GM23248 (cell line): ENCODE measurements around the gene GOLT1B. TPM values are rescaled to one million over a fixed set of nuclear protein-coding genes. Genes with fewer than 3 reads are reported as not detected.

ENCODE experiments used
- DNase-seq: peaks from one replicate; pipeline ENCODE4 v3.0.0-alpha.2; 2015
- H2AFZ ChIP-seq: fragments of 200-600 bp; sonication (generic); 2 replicates; pipeline ENCODE4 v1.6.1; 2016; ENCODE audit warnings: antibody characterized with exemption
- H3F3A ChIP-seq: fragments of 200-600 bp; sonication (generic); 2 replicates; pipeline ENCODE4 v1.6.1; 2016; ENCODE audit warnings: mild to moderate bottlenecking, antibody characterized with exemption, mixed run types; ENCODE audit not compliant: insufficient read depth
- H3K27ac ChIP-seq: fragments of 200-600 bp; sonication (generic); 2 replicates; pipeline ENCODE4 v1.5.1; 2016; ENCODE audit warnings: mild to moderate bottlenecking
- H3K27me3 ChIP-seq: fragments of 200-600 bp; sonication (generic); replicated peaks from 2 replicates; pipeline ENCODE4 v1.6.1; 2016; ENCODE audit warnings: mild to moderate bottlenecking; ENCODE audit not compliant: insufficient read depth
- H3K36me3 ChIP-seq: fragments of 200-600 bp; sonication (generic); 2 replicates; pipeline ENCODE4 v1.6.1; 2016; ENCODE audit warnings: low read depth, mild to moderate bottlenecking
- H3K4me1 ChIP-seq: fragments of 200-600 bp; sonication (generic); 2 replicates; pipeline ENCODE4 v1.6.1; 2016; ENCODE audit warnings: mild to moderate bottlenecking; ENCODE audit not compliant: insufficient read depth
- H3K4me2 ChIP-seq: fragments of 200-600 bp; sonication (generic); one replicate; pipeline ENCODE4 v1.6.1; 2016; ENCODE audit warnings: mild to moderate bottlenecking; ENCODE audit not compliant: unreplicated experiment
- H3K4me3 ChIP-seq: fragments of 200-600 bp; sonication (generic); 2 replicates; pipeline ENCODE4 v1.5.1; 2016; ENCODE audit warnings: mild to moderate bottlenecking
- H3K79me2 ChIP-seq: fragments of 200-600 bp; sonication (generic); 2 replicates; pipeline ENCODE4 v1.6.1; 2016; ENCODE audit warnings: mild to moderate bottlenecking; ENCODE audit not compliant: insufficient read depth
- H3K9ac ChIP-seq: fragments of 200-600 bp; sonication (generic); 2 replicates; pipeline ENCODE4 v1.6.1; 2016; ENCODE audit warnings: mild to moderate bottlenecking
- H3K9me2 ChIP-seq: fragments of 200-600 bp; sonication (generic); 2 replicates; pipeline ENCODE4 v1.6.1; 2016; ENCODE audit warnings: mixed run types, mild to moderate bottlenecking, moderate library complexity; ENCODE audit not compliant: insufficient read depth
- H3K9me3 ChIP-seq: fragments of 200-600 bp; sonication (generic); one replicate; pipeline ENCODE4 v1.6.1; 2017; ENCODE audit warnings: low read depth
- H4K20me1 ChIP-seq: fragments of 200-600 bp; sonication (generic); 2 replicates; pipeline ENCODE4 v1.6.0; 2016; ENCODE audit not compliant: insufficient read depth
- EZH2 ChIP-seq: fragments of 200-600 bp; sonication (generic); IDR thresholded peaks from 2 replicates; pipeline ENCODE4 v1.6.1; 2018; ENCODE audit warnings: antibody characterized with exemption, mild to moderate bottlenecking; ENCODE audit not compliant: insufficient read depth, poor library complexity, severe bottlenecking
- EZH2phosphoT487 ChIP-seq: fragments of 200-600 bp; sonication (generic); IDR thresholded peaks from 2 replicates; pipeline ENCODE4 v1.6.1; 2018; ENCODE audit warnings: antibody characterized with exemption, moderate library complexity, mild to moderate bottlenecking, low read depth; ENCODE audit not compliant: insufficient read depth
- WGBS, 2 experiments: methylation state at CpG; one replicate each; pipeline ENCODE4 v1.1.6; 2015 to 2017; ENCODE audit warnings: low lambda C conversion rate in 2 of 2, low coverage in 1 of 2; ENCODE audit errors: missing lambda C conversion rate in 2 of 2; 5-methylcytosine and 5-hydroxymethylcytosine counted together
- in situ Hi-C: fragments of 300-500 bp; cut with MboI; formaldehyde crosslinking; loops from 2 replicates; pipeline ENCODE4 v1.15.0; 2020
- polyA plus RNA-seq: library from polyadenylated mRNA; unstranded; fragments of >200 nt; fragmentation: Nextera tagmentation; extraction: Ambion mirVana; gene quantifications from 2 replicates; pipeline ENCODE4 v1.2.1, GENCODE V29; 2016
- total RNA-seq: library from RNA; depleted of rRNA; stranded (reverse); fragments of >200 nt; shearing (Covaris generic); gene quantifications from 2 replicates; pipeline ENCODE4 v1.2.3, GENCODE V29; 2014

The GOLT1B gene
- total and polyA plus RNA-seq, 2 experiments from 2014 or later: 73.0 to 105 TPM

GRCh38 chr12:21542403-21542802, 40.8 kb downstream of the GOLT1B start:
- no peak for DNase-seq
- no peak overlapping the region for H3K27ac ChIP-seq
- no peak overlapping the region for H3K4me3 ChIP-seq
- no peaks in the 10 kb centered on the region for H3K4me1 ChIP-seq
- no peaks in the 10 kb centered on the region for H3K9me2 ChIP-seq
- in situ Hi-C loops: no loop called here
- H3K9me3 ChIP-seq: no peaks in the 10 kb centered on the region
- H3K9ac ChIP-seq: no peak overlapping the region
- H2AFZ ChIP-seq: no peak overlapping the region
- no peaks in the 10 kb centered on the region for H3K27me3 ChIP-seq
- H3K4me2 ChIP-seq: no peak overlapping the region
- no peaks in the 10 kb centered on the region for H3F3A ChIP-seq
- no peak for TF ChIP-seq EZH2phosphoT487
- TF ChIP-seq EZH2: no peak
- no peaks in the 10 kb centered on the region for H3K79me2 ChIP-seq
- no peaks in the 10 kb centered on the region for H3K36me3 ChIP-seq
- 54 to 57% methylated on average over 5 of the region's 5 CpGs for WGBS, 2 experiments
- H4K20me1 ChIP-seq: no peaks in the 10 kb centered on the region

- Histone ChIP-seq H3K36me3 (no peaks in the 10 kb centered on the region), H3K4me2 (no peak overlapping the region), H3K4me3 (no peak overlapping the region), H3K27me3 (no peaks in the 10 kb centered on the region), H3K9me2 (no peaks in the 10 kb centered on the region), H3K27ac (no peak overlapping the region), H3K4me1 (no peaks in the 10 kb centered on the region), H3K79me2 (no peaks in the 10 kb centered on the region), H4K20me1 (no peaks in the 10 kb centered on the region), H2AFZ (no peak overlapping the region), H3K9ac (no peak overlapping the region), H3F3A (no peaks in the 10 kb centered on the region), H3K9me3 (no peaks in the 10 kb centered on the region)
- TF ChIP-seq EZH2phosphoT487: no peak
- TF ChIP-seq EZH2: no peak
- no peak for DNase-seq
- in situ Hi-C loops: no loop called here
Measured at GRCh38 chr12:21543151-21543550, 41.6 kb downstream of the GOLT1B start.

- Histone ChIP-seq H3K4me3 (no peak overlapping the region), H3K9ac (no peak overlapping the region), H3K27ac (no peak overlapping the region), H3K4me2 (no peak overlapping the region), H3K4me1 (no peaks in the 10 kb centered on the region), H3K79me2 (no peaks in the 10 kb centered on the region), H3F3A (no peaks in the 10 kb centered on the region), H3K27me3 (no peaks in the 10 kb centered on the region), H3K9me2 (no peaks in the 10 kb centered on the region), H3K36me3 (no peaks in the 10 kb centered on the region), H4K20me1 (no peaks in the 10 kb centered on the region), H3K9me3 (no peaks in the 10 kb centered on the region), H2AFZ (no peak overlapping the region)
- in situ Hi-C loops: no loop called here
- WGBS, 2 experiments: 76 to 81% methylated on average over 2 of the region's 2 CpGs
- no peak for TF ChIP-seq EZH2
- TF ChIP-seq EZH2phosphoT487: no peak
- DNase-seq: no peak
Measured at GRCh38 chr12:21545557-21545956, 44.0 kb downstream of the GOLT1B start.

- WGBS, 2 experiments: 0% methylated on average over 1 of the region's 1 CpG
- H3K9me3 ChIP-seq: no peaks in the 10 kb centered on the region
- H3K79me2 ChIP-seq: no peaks in the 10 kb centered on the region
- no peaks in the 10 kb centered on the region for H3K36me3 ChIP-seq
- no peak overlapping the region for H3K4me3 ChIP-seq
- H3K9me2 ChIP-seq: no peaks in the 10 kb centered on the region
- DNase-seq: no peak
- H2AFZ ChIP-seq: no peak overlapping the region
- no peak overlapping the region for H3K27ac ChIP-seq
- no peaks in the 10 kb centered on the region for H3F3A ChIP-seq
- TF ChIP-seq EZH2phosphoT487: no peak
- TF ChIP-seq EZH2: no peak
- no peaks in the 10 kb centered on the region for H4K20me1 ChIP-seq
- H3K4me2 ChIP-seq: no peak overlapping the region
- no peaks in the 10 kb centered on the region for H3K27me3 ChIP-seq
- H3K4me1 ChIP-seq: no peaks in the 10 kb centered on the region
- H3K9ac ChIP-seq: no peak overlapping the region
- in situ Hi-C loops: no loop called here
Measured at GRCh38 chr12:21546716-21547115, 45.1 kb downstream of the GOLT1B start.

GRCh38 chr12:21547437-21547836, 45.8 kb downstream of the GOLT1B start:
- Histone ChIP-seq H3K4me1 (no peaks in the 10 kb centered on the region), H3K4me2 (no peak overlapping the region), H2AFZ (no peak overlapping the region), H3K4me3 (no peak overlapping the region), H3K9me2 (no peaks in the 10 kb centered on the region), H3K9me3 (no peaks in the 10 kb centered on the region), H3K9ac (no peak overlapping the region), H3K79me2 (no peaks in the 10 kb centered on the region), H4K20me1 (no peaks in the 10 kb centered on the region), H3K36me3 (no peaks in the 10 kb centered on the region), H3K27me3 (no peaks in the 10 kb centered on the region), H3F3A (no peaks in the 10 kb centered on the region), H3K27ac (no peak overlapping the region)
- in situ Hi-C loops: no loop called here
- TF ChIP-seq EZH2phosphoT487 (no peak), EZH2 (no peak)
- DNase-seq: no peak
- 14 to 26% methylated on average over 1 of the region's 1 CpG for WGBS, 2 experiments
